ENCODE results near the gene HTR1D.
"Not testable (repeated sequence)": the region's sequence is repeated elsewhere in the genome, so short reads cannot be mapped to it uniquely, and the experiment has no call there.

The HTR1D gene

DNA sequence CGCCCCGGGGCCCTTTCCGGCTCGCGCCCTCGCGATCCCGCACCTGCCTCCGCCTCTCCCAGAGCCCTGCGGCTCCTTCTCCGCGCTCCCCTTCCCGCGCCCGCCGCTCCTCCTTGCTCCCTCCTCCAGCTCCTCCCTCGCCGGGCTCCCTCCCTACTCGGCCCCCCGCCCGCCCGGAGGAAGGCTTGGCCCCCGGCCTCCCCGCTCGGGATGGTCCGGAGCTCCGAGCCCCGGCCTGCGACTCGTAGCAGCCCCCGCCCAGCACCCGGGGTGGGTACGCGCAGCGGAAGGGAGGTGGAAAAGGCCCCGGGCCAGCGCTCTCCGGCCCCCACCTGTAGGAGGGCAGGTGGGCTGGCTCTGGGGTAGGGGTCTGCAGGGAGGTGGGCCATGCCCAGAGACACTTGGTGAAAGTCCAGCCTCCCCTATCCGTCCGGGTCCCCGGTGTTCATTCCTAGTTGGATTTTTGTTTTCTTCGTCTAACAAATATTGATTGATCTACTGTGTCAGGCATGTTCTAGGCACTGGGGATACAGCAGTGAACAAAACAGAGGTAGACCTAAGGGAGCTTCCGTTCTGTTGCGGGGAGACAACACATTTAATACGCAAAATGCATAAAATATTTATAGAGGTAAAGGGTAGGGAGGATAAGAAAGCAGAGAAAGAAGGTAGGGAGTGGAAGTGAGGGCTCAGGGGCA is at the start of gene HTR1D:
TSS of gene HTR1D (minus strand) at position 82 of the 695 bp plus-strand sequence. CDS start 23,283 bp downstream, outside the sequence.
- peak in 1 of 2 donors; percentile 1 for DNase-seq (ENCODE audit: low read depth in 2 of 2)

DNA sequence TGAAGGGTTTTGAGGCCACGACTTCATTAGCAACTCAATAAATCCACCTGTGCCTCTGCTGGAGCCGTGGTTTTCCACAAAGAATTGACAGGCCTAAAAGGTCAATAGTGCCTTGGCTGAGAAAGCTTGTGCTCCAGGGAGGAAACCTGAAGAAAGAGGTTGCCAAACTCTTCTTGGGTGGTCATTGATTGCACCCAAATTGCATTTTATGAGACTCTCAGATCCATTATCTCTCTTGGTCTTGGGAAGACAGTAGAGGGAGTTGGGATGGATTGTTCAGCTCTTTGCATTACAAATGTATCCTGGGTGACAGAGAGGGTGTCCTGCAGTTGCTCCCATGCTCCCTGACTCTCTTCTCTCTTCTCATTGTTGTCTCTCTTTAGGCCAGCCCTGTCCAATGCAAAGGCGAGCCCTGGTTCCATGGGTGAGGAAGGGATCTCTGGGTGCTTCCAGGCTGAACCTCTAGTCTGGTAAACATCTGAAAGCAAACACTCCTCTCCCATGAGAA is 46.1 kb upstream of the HTR1D start:
- DNase-seq (ENCODE audit: low read depth in 2 of 2), result no peak

GRCh38 chr1:23258082-23258481 is 40.8 kb upstream of the HTR1D start:
- not testable (repeated sequence) for DNase-seq (ENCODE audit: low read depth in 2 of 2)

GRCh38 chr1:23257371-23257770 is 40.1 kb upstream of the HTR1D start:
- DNase-seq (ENCODE audit: low read depth in 2 of 2), result not testable (repeated sequence)

DNA sequence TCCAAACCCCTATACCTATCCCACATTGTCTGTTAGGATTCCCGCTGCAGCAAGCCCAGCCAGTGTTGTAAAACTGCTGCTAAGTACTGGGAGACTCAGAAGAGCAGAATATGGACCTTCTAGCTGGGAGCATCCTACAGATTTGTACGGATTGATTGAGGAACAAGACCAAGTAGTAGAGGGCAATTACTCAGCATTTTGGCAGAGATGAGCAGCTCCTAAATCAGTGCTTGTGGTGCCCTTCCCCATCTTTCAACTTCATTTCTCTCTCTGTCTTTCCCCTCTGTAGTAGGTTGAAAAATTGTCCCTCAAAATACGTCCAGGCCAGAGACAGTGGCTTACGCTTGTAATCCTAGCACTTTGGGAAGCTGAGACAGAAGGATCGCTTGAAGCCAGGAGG is 37.3 kb upstream of the HTR1D start:
- no peak for DNase-seq (ENCODE audit: low read depth in 2 of 2)

DNA sequence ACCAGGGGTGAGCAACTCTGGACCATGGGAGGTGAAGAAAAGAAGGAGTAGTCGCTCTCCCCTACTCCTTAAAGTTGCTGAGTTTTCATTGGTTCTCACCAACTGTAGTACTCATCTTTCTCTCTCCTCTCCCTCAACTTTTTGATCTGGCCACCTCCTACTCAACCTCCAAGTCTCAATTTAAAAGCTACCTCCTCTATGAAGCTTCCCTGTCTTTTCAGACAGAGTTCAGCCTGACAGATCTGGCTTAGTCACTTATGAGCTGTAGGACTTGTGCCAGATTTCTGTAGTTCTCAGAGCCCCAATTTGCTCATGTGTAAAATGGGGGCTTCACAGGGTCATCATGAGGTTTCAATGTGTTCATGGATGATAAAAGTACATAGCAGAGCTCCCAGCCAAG is 34.5 kb upstream of the HTR1D start:
- no peak for DNase-seq (ENCODE audit: low read depth in 2 of 2)

DNA sequence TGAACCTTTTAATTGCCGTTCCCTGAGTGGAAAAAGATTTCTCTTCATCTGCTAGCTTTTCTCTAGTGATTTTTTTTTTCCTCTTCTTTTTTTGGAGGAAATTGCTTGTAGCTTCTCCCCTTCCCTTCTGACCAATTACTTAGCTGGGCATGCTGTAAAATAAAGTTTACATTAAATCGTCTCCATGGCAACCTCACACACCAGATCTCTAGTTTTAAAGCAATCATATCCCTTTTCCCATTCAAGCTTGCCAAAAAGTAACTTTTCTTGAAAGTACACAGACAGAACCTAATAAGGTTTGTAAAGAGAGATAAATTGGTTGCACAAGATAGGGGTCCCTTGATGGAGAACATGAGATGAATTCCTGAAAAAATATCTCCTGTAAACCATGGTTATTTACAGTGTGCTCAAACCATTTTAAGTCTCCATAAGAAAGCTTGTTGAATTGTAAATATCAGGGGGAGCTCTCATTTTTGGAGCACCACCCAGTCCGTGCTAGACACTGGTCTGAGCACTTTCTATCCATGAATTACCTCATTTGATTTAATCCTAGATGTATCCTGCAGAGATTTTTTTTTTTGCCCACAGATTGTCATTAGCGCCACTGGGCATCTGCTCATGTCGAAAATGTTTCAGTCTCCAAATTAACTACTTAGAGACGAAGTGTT is 32.6 kb upstream of the HTR1D start:
- no peak for DNase-seq (ENCODE audit: low read depth in 2 of 2)

GRCh38 chr1:23247276-23247675 is 30.0 kb upstream of the HTR1D start:
- DNase-seq (ENCODE audit: low read depth in 2 of 2), result no peak

DNA sequence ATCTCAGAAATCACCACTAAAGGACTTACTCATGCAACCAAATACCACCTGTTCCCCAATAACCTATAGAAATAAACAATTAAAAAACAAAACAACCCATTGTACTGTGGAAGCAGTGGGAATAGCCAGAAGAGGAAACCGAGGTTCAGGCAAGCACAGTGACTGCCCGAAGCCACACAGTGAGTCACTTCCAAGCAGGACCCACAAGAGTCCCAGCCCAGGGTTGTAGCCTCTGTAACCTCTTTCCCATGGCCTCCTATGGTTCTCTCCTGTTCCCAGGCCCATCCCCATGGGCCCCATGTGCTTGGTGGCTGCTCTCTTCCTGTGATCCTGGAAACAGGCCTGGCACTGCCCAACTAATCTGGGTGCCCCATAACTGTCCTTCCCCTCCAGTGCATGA is 29.0 kb upstream of the HTR1D start:
- no peak for DNase-seq (ENCODE audit: low read depth in 2 of 2)

- no peak for DNase-seq (ENCODE audit: low read depth in 2 of 2)
Measured at GRCh38 chr1:23244256-23244761, 27.0 kb upstream of the HTR1D start.

DNA sequence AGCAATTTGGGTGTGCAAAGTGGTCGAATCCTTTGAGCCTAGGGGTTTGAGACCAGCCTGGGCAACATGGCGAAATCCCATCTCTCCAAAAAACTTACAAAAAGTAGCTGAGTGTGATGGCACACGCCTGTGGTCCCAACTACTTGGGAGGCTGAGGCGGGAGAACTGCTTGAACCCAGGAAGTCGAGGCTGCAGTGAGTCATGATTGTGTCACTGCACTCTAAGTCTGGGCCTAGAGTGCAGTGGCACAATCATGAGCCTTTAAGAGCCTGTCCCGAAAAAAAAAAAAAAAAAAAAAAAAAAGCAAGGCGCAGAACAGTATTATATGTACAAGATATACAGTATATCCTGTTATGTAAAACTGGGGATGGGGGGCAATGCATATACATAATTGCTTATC is 25.1 kb upstream of the HTR1D start:
- no peak for DNase-seq (ENCODE audit: low read depth in 2 of 2)

DNA sequence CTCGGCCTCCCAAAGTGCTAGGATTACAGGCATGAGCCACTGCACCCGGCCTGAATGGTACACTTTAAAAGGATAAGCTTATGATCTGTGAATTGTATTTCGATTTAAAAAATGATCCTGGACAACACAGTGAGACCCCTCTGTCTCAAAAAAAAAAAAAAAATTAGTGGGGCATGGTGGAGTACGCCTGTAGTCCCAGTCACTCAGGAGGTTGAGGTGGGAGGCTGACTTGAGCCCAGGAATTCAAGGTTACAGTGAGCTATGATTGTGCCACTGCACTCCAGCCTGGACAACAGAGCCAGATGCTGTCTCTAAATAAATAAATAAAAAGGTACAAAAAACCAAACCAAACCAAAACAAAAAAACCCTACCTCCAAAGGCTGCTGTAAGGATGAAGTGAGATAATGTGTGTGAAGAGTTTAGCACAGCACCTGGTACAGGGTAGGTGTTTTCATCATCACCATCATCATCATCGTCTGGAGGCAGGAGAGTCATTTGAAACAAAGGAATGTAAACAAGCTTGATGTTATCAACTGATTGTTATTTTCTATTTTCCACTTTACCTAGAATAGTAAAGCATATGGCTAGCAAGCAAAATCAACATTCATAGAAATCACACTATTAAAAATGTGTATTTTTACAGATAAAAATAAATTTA is 22.5 kb upstream of the HTR1D start:
- no peak for DNase-seq (ENCODE audit: low read depth in 2 of 2)

DNA sequence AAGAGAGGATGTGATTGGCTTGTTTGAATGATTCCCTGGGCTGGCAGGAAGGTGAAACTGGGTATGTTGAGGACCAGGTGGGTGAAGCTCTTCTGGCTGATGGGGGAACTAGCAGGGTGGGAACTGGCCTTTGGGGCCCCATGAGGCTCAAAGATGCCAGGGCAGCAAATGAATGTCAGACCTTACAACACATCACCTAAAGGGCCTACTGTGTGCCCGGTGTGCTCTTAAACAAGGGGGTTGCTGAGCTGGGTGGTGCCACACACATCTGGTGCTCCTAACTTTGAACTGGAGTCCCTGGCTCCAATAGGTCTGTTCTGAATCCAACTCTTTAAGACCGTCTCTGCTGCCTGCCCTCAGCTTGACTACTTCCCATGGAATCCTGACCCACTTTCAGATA is 21.3 kb upstream of the HTR1D start:
- DNase-seq (ENCODE audit: low read depth in 2 of 2), result no peak

DNA sequence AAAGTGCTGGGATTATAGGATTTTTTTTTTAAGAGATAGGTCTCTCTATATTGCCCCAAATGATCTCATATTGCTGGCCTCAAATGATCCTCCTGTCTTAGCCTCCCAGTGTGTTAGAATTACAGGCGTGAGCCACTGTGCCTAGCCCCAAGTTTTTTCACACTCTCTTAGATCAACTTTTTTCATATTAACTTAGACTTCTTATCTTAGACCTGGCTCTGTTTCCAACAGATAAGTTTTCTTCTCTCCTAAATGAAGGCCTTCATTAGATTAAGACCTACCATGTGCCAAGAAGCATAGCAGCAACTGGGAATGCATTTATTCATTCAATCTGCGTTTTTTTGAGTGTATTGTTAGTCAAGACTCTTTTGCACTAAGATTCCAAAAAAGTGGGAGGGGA is 20.2 kb upstream of the HTR1D start:
- DNase-seq (ENCODE audit: low read depth in 2 of 2), result no peak

DNA sequence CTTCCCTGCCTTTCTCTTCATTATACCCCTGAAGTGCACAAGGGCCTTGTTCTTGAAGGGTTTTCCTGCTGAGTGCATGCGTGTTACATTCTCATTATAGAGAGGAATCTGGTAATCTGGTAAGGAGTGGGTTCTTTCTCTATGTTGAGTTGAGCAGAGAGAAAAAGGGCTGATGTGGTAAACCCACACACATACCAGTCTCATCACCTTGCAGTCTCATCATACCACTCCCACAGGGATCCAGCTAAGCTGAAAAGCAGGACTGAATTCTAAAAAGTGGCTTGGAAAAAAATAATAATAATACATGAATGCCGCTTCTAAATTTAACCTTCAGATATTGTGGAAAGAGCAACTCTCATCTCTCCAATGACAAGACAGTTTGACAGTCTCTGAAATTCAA is 10.5 kb upstream of the HTR1D start:
- DNase-seq (ENCODE audit: low read depth in 2 of 2), result no peak

GRCh38 chr1:23224739-23225648 is 7.7 kb upstream of the HTR1D start:
- no peak for DNase-seq (ENCODE audit: low read depth in 2 of 2)

- not testable (repeated sequence) for DNase-seq (ENCODE audit: low read depth in 2 of 2)
Measured at GRCh38 chr1:23223963-23224362, 6.7 kb upstream of the HTR1D start.

- DNase-seq (ENCODE audit: low read depth in 2 of 2), result not testable (repeated sequence)
Measured at GRCh38 chr1:23223490-23223951, 6.2 kb upstream of the HTR1D start.

DNA sequence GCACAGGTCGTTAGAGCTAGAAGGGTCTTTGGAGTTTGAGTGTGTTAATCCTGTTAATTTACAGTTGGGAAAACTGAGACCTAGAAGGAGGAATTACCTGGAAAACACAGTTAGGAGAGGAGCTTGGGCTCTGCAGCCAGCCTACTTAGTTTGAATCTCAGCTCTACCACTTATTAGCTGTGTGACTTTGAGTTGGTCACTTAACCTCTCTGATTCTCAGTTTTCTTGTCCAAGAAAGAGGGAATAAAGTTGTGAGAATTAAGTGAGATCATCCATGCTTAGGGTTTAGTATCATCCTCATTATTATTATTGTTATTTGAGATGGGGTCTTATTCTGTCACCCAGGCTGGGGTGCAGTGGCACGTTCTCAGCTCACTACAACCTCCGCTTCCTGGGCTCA is 5.4 kb upstream of the HTR1D start:
- no peak for DNase-seq (ENCODE audit: low read depth in 2 of 2)

DNA sequence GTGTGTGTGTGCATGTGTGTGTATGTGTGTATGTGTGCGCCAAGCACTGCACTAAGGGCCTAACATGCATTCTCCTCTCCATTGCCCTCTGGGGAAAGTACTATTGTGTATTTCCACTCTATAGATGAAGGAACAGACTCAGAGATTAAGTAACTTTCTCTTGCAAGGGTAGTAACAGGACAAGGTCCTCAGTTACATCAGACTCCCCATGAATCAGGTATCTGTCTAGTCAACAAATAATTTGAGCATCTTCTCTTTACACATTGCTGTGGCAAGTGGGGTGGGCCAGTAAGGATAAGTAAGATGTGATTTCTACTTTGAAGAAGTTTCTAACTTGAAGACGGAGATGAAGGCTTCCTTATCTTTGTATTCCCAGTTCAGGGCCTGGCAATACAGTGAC is 5.0 kb upstream of the HTR1D start:
- DNase-seq (ENCODE audit: low read depth in 2 of 2), result no peak

DNA sequence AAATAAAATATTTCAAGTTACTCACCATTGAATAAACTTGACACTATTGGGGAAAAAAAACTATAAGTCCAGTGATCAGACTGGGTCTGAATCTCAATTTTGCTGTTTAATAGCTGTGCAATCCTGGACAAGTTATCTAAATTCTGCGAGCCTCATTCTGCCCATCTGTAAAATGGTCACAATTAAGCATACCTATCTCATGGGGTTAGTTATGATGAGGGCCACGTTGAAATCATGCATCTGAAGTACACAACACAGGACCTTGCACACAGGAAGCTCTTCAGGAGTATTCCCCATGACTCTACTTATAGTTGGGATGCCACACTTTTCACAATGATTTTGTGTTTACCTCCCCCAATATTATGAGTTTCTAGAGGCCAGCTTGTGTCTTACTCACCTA is 3.8 kb upstream of the HTR1D start:
- no peak for DNase-seq (ENCODE audit: low read depth in 2 of 2)

All from stimulated activated CD4-positive, alpha-beta T cell treated with anti-CD3 and anti-CD28 coated beads, Interleukin-1b, Interleukin-23, amount 100 ng/mL, for 4 hours (primary cell).